Astrocyte (in vitro differentiated cells and primary cell): ENCODE data around the gene ZNF181. TPM values are rescaled to one million over a fixed set of nuclear protein-coding genes. Genes with fewer than 3 reads are reported as not detected.

ENCODE experiments used
- DNase-seq: peaks from one replicate; pipeline ENCODE4 v3.0.0-alpha.2; 2010; ENCODE audit warnings: low read depth
- FAIRE-seq: peaks from 2 replicates; lab custom pipeline; 2011; peaks lifted over from hg19 to GRCh38; lab: Jason Lieb, UNC
- H2AFZ ChIP-seq: 2 replicates; pipeline ENCODE4 v1.6.0; 2012; ENCODE audit warnings: low read depth, low read length, inconsistent platforms
- H3K27ac ChIP-seq: 2 replicates; pipeline ENCODE4 v1.5.1; 2011; ENCODE audit warnings: low read depth, low read length, inconsistent platforms
- H3K27me3 ChIP-seq: 2 replicates; pipeline ENCODE4 v1.6.0; 2011; ENCODE audit warnings: low read length, inconsistent platforms; ENCODE audit not compliant: insufficient read depth
- H3K36me3 ChIP-seq: 2 replicates; pipeline ENCODE4 v1.5.1; 2011; ENCODE audit warnings: low read length, inconsistent platforms; ENCODE audit not compliant: insufficient read depth
- H3K4me1 ChIP-seq: 2 replicates; pipeline ENCODE4 v1.5.1; 2011; ENCODE audit warnings: low read length, inconsistent platforms; ENCODE audit not compliant: insufficient read depth
- H3K4me2 ChIP-seq: 2 replicates; pipeline ENCODE4 v1.6.0; 2012; ENCODE audit warnings: low read length, inconsistent platforms
- H3K4me3 ChIP-seq: 2 replicates; pipeline ENCODE4 v1.5.1; 2011; ENCODE audit warnings: low read depth, mild to moderate bottlenecking, low read length, inconsistent platforms; ENCODE audit not compliant: insufficient read depth
- H3K79me2 ChIP-seq: 2 replicates; pipeline ENCODE4 v1.6.0; 2012; ENCODE audit warnings: mild to moderate bottlenecking, low read length, inconsistent platforms; ENCODE audit not compliant: insufficient read depth
- H3K9ac ChIP-seq: 2 replicates; pipeline ENCODE4 v1.6.0; 2012; ENCODE audit warnings: mild to moderate bottlenecking, low read length, inconsistent platforms
- H3K9me3 ChIP-seq: 2 replicates; pipeline ENCODE4 v1.5.1; 2012; ENCODE audit warnings: low read depth, mild to moderate bottlenecking, low read length, inconsistent platforms; ENCODE audit not compliant: insufficient read depth
- H4K20me1 ChIP-seq: 2 replicates; pipeline ENCODE4 v1.6.0; 2012; ENCODE audit warnings: low read length, inconsistent platforms; ENCODE audit not compliant: insufficient read depth
- H3K27ac Mint-ChIP-seq: one replicate; pipeline ENCODE4 v1.8.0; 2021; ENCODE audit warnings: mild to moderate bottlenecking, mixed read lengths; ENCODE audit not compliant: unreplicated experiment
- H3K27me3 Mint-ChIP-seq: one replicate; pipeline ENCODE4 v1.8.0; 2021; ENCODE audit warnings: low read depth, mixed read lengths; ENCODE audit not compliant: unreplicated experiment
- H3K36me3 Mint-ChIP-seq: one replicate; pipeline ENCODE4 v1.8.0; 2021; ENCODE audit warnings: low read depth, mixed read lengths; ENCODE audit not compliant: unreplicated experiment
- H3K4me1 Mint-ChIP-seq: one replicate; pipeline ENCODE4 v1.8.0; 2021; ENCODE audit warnings: low read depth, mixed read lengths; ENCODE audit not compliant: unreplicated experiment
- H3K4me3 Mint-ChIP-seq: one replicate; pipeline ENCODE4 v1.8.0; 2021; ENCODE audit warnings: mild to moderate bottlenecking, moderate library complexity, mixed read lengths; ENCODE audit not compliant: unreplicated experiment
- H3K9me3 Mint-ChIP-seq: one replicate; pipeline ENCODE4 v1.8.0; 2021; ENCODE audit warnings: mild to moderate bottlenecking, mixed read lengths; ENCODE audit not compliant: unreplicated experiment
- EZH2 ChIP-seq: IDR thresholded peaks from 2 replicates; pipeline ENCODE4 v1.6.1; 2012; ENCODE audit warnings: mild to moderate bottlenecking, low read length, inconsistent platforms; ENCODE audit not compliant: insufficient read depth
- total RNA-seq: library from RNA; stranded (reverse); gene quantifications from 2 replicates; pipeline ENCODE4 v1.2.1, GENCODE V29; 2021
- TF ChIP-seq, protein P1 (sequence below): IDR thresholded peaks from 2 replicates; pipeline ENCODE4 v1.5.1; 2011; ENCODE audit warnings: low read depth, mild to moderate bottlenecking, inconsistent platforms, low read length, moderate library complexity; ENCODE audit not compliant: insufficient read depth

Gene ZNF181
- total RNA-seq, 1 donor from 2014 or later: 4.8 TPM

DNA sequence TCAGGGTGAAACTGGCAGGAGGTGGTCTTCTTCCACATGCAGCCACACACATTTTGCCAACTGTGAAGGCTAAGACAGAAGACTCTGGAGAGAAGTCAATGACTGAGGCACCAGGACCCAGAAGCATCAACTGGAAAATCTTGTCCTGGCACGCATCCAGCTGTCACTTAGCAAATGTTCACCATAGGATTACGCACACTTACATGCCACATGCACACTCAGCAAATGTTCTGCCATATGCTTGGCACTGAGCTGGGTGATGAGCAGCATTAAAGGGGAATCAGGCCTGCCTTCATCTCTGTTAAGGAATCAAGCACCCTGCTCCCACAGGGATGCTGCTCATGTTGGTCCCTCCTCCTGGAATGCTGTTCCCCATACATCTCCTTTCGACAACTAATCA, 33.9 kb downstream of the ZNF181 start:
- Histone ChIP-seq H2AFZ (no peak overlapping the region), H4K20me1 (no peaks in the 10 kb centered on the region), H3K4me3 (no peak overlapping the region), H3K36me3 (peaks cover 19% of the 10 kb centered on the region), H3K9ac (no peak overlapping the region), H3K27me3 (no peaks in the 10 kb centered on the region), H3K4me1 (peaks cover 8% of the 10 kb centered on the region), H3K9me3 (peaks cover 28% of the 10 kb centered on the region), H3K27ac (no peak overlapping the region), H3K4me2 (no peak overlapping the region), H3K79me2 (peaks cover 13% of the 10 kb centered on the region)
- DNase-seq: no peak
- Mint-ChIP-seq H3K4me3 (no peak overlapping the region), H3K36me3 (peaks cover 75% of the 10 kb centered on the region), H3K27me3 (no peaks in the 10 kb centered on the region), H3K9me3 (peaks cover 52% of the 10 kb centered on the region), H3K4me1 (peaks cover 3% of the 10 kb centered on the region), H3K27ac (no peak overlapping the region)
- FAIRE-seq: no peak
- TF ChIP-seq, protein P1, sequence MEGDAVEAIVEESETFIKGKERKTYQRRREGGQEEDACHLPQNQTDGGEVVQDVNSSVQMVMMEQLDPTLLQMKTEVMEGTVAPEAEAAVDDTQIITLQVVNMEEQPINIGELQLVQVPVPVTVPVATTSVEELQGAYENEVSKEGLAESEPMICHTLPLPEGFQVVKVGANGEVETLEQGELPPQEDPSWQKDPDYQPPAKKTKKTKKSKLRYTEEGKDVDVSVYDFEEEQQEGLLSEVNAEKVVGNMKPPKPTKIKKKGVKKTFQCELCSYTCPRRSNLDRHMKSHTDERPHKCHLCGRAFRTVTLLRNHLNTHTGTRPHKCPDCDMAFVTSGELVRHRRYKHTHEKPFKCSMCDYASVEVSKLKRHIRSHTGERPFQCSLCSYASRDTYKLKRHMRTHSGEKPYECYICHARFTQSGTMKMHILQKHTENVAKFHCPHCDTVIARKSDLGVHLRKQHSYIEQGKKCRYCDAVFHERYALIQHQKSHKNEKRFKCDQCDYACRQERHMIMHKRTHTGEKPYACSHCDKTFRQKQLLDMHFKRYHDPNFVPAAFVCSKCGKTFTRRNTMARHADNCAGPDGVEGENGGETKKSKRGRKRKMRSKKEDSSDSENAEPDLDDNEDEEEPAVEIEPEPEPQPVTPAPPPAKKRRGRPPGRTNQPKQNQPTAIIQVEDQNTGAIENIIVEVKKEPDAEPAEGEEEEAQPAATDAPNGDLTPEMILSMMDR: no peak
- TF ChIP-seq EZH2: no peak

DNA sequence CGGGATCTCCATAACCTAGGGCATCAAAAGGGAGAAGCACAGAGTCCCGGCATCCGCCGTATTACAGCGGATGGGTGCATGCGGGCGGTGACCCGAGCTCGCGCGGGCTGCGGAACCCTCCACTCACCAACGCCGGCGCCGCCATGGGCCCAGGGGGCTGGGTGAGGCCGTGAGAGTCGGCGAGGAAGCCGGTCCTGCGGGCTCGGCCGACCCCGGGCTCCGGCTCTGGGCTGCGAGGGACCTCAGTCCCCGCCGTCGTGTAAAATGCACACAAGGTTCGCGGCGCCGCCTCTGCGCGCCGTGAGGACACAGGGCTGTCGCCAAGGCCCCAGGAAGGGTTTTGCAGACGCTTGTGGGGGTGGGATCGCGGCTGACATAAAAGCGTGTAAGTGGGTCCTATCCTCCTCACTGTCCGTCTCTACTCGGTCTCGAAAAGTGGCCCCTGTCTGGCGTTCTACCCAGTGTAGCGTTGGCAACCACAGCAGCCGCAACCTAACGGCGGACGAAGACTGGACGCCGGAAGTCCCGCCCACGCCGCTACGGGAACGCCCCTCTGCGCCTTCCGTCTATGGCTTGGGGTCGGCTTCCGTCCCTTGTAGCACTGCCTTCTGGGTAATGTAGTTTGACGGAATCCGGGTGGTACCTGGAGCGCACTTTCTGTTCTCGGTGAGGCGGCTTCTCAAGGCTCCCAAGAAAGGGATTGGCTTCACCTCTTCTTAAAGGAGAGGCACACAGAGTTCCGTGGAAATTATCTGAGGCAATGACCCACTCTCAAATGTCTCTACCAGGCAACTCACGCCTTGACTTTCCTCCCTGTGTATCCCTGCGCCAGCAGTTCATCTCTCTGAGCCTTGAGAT, 38.9 kb downstream of the ZNF181 start, which contains the start of gene ZNF599:
Gene ZNF599, minus strand, starts transcription at position 519 of the 858 bp plus-strand sequence. Its CDS starts 374 bp downstream, at position 145.
- peak; percentile 49 for FAIRE-seq
- peak within 1 kb of the TSS; percentile 56 for H3K27ac ChIP-seq

More for the DNA sequence above, 38.9 kb downstream of the ZNF181 start, which contains the start of gene ZNF599:
- TF ChIP-seq, protein P1: no peak
- no peak for TF ChIP-seq EZH2
- no peaks in the 10 kb centered on the region for H3K27me3 ChIP-seq
- Mint-ChIP-seq H3K4me1 (peaks cover 3% of the 10 kb centered on the region), H3K27ac (peak within 1 kb of the TSS; percentile 72), H3K9me3 (peaks cover 26% of the 10 kb centered on the region), H3K4me3 (peak within 1 kb of the TSS; percentile 95), H3K27me3 (peaks cover 4% of the 10 kb centered on the region), H3K36me3 (peaks cover 33% of the 10 kb centered on the region)
- H2AFZ ChIP-seq: peak within 1 kb of the TSS; percentile 97
- H3K79me2 ChIP-seq: peaks cover 13% of the 10 kb centered on the region
- peak within 1 kb of the TSS; percentile 89 for H3K4me3 ChIP-seq
- H3K4me1 ChIP-seq: peaks cover 8% of the 10 kb centered on the region
- H4K20me1 ChIP-seq: no peaks in the 10 kb centered on the region
- peak; percentile 83 for DNase-seq
- peaks cover 9% of the 10 kb centered on the region for H3K9me3 ChIP-seq
- H3K4me2 ChIP-seq: peak within 1 kb of the TSS; percentile 96
- peak within 1 kb of the TSS; percentile 83 for H3K9ac ChIP-seq
- H3K36me3 ChIP-seq: peaks cover 3% of the 10 kb centered on the region
